ENCODE results near the gene SMYD5. TPM values are rescaled to one million over a fixed set of nuclear protein-coding genes. Genes with fewer than 3 reads are reported as not detected.

SMYD5 gene
- total RNA-seq, 4 donors from 2014 or later: 5.6 to 22.1 (median 17.6) TPM

DNA sequence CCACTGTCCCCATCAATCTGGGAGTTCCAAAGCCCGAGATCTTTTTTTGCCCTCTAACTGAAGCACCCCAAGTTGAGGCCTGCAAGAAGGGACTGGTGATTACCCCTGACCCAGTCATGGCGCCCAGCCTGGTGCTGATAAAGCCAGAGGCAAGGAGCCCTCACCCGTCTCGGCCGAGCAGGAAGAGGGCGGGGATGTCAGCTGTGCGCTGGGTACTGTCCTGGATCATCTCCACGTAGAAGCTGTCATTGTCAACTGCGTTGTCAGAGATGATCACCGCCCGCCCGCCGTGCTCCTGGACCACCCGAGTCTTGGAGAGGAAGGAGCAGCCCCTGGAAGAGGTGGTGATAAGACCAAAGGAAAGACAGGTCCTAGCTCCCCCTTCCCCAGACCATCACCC is 14.6 kb downstream of the SMYD5 start:
- Histone ChIP-seq H3K4me3 (no peak overlapping the region), H3K27me3 (no peaks in the 10 kb centered on the region), H3K9me3 (no peaks in the 10 kb centered on the region), H3K36me3 (peaks cover under 1 to 67% (median 12%) of the 10 kb centered on the region in 3 donors), H3K4me1 (peaks cover 4 to 10% (median 6%) of the 10 kb centered on the region in 3 donors), H3K27ac (no peak overlapping the region)
- DNase-seq: no peak
- no peak for TF ChIP-seq POLR2A (IDR thresholded peaks at IDR 0.05)
- TF ChIP-seq, protein P1, sequence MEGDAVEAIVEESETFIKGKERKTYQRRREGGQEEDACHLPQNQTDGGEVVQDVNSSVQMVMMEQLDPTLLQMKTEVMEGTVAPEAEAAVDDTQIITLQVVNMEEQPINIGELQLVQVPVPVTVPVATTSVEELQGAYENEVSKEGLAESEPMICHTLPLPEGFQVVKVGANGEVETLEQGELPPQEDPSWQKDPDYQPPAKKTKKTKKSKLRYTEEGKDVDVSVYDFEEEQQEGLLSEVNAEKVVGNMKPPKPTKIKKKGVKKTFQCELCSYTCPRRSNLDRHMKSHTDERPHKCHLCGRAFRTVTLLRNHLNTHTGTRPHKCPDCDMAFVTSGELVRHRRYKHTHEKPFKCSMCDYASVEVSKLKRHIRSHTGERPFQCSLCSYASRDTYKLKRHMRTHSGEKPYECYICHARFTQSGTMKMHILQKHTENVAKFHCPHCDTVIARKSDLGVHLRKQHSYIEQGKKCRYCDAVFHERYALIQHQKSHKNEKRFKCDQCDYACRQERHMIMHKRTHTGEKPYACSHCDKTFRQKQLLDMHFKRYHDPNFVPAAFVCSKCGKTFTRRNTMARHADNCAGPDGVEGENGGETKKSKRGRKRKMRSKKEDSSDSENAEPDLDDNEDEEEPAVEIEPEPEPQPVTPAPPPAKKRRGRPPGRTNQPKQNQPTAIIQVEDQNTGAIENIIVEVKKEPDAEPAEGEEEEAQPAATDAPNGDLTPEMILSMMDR (IDR thresholded peaks at IDR 0.05): no peak
- intact Hi-C loops (cut with DNase I): no loop called here
- WGBS, 2 donors: 80 to 88% methylated on average over 3 to 14 of the region's 14 CpGs

DNA sequence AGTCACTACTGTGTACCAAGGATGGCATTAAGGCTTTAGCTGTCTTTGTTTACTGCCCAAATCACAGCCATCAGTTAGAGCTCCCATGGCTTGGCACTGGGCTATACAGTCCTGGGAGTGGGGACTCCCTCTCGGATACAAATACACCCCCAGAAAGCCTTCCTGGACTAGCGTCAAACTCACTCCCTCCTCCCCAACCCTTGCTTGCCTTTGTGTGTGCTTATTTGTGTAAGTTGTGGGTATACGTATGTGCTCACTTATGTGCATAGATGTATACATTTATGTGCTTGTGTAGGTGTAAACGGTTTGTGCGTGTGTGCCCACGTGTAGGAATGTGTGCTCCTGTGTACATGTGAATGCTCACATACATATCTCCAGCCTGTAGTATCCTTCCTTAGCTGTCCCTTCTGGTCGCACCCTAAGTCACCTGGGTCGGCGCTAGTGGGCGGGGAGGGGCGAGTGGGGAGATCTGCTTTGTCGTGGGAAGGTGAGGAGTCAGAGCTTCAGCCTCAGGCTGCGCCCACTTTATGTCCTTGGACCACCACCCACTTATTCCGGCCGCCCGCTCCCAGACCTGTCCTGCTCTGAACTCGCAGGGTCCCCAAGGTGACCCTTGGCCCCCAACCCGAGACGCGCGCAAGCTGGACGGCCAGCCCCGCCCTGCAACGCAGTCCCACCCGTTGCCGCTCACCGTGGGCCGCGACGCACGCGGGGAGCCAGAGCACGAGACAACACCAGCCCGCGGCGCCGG is 18.5 kb downstream of the SMYD5 start:
- intact Hi-C loops (cut with DNase I): no loop called here
- TF ChIP-seq POLR2A (IDR thresholded peaks at IDR 0.05): no peak
- TF ChIP-seq, protein P1 (IDR thresholded peaks at IDR 0.05): peak in 1 of 6 experiments; percentile 5
- Histone ChIP-seq H3K27me3 (no peaks in the 10 kb centered on the region), H3K27ac (peak overlapping the region; percentile 75 to 95 (median 93)), H3K4me1 (peaks cover 12 to 41% (median 19%) of the 10 kb centered on the region in 3 donors), H3K4me3 (peak overlapping the region; percentile 76 to 91 (median 84)), H3K36me3 (peaks cover 0 to 32% (median under 1%) of the 10 kb centered on the region in 3 donors), H3K9me3 (no peaks in the 10 kb centered on the region)
- no peak for DNase-seq
- WGBS, 2 donors: 2 to 10% methylated on average over 5 to 22 of the region's 37 CpGs

DNA sequence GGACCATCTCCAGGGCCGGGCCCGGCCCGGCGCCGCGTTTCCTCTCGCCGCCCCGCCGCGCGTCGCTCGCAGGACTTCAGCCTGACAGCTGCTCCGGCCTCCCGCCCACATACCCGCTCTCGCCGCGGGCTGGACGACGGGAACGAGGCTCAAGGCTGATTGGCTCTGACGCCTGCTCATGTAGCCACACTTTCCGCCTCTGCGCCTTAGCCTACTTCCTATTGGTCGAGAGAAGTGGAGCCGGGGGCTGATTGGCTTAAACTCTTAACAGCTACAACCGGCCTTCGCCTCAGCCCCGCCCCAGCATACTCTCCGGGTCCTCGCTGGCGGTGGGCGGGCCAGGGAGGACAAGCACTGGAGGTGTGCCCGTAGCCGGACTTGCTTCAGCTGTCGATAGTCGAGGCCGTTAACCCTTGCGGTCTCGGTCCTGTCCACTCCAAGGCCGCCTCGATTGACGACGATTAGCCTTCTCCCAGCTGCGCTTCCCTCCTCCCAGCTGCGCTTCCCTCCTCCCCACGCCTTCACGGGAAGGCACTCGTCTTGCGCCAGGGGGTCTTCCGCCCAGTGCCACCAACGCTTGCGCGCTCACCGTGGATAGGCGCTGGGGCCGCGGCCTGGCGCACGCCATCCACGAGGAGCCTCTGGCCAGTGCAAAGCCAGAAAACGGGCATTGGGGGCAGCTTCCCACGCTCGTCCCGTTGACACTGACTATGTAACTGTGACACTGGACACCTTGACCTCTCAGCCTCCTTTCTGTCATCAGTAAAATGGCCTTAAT is 19.3 kb downstream of the SMYD5 start, which contains the start of gene PRADC1:
TSS of gene PRADC1 (minus strand) at position 86 of the 778 bp plus-strand sequence. CDS start at position 7, 79 bp downstream.
- Histone ChIP-seq H3K9me3 (no peaks in the 10 kb centered on the region), H3K36me3 (peaks cover 0 to 29% (median 0%) of the 10 kb centered on the region in 3 donors), H3K4me3 (peak within 1 kb of the TSS; percentile 76 to 91 (median 84)), H3K27ac (peak within 1 kb of the TSS; percentile 89 to 95 (median 93)), H3K27me3 (no peaks in the 10 kb centered on the region), H3K4me1 (peaks cover 12 to 49% (median 19%) of the 10 kb centered on the region in 3 donors)
- DNase-seq: peak; percentile 96
- TF ChIP-seq POLR2A (IDR thresholded peaks at IDR 0.05): peak in 2 of 4 donors; percentile 28 to 58
- TF ChIP-seq, protein P1 (IDR thresholded peaks at IDR 0.05): no peak
- WGBS, 2 donors: 0% methylated on average over 14 of the region's 67 CpGs
- intact Hi-C loops (cut with DNase I): no loop called here

DNA sequence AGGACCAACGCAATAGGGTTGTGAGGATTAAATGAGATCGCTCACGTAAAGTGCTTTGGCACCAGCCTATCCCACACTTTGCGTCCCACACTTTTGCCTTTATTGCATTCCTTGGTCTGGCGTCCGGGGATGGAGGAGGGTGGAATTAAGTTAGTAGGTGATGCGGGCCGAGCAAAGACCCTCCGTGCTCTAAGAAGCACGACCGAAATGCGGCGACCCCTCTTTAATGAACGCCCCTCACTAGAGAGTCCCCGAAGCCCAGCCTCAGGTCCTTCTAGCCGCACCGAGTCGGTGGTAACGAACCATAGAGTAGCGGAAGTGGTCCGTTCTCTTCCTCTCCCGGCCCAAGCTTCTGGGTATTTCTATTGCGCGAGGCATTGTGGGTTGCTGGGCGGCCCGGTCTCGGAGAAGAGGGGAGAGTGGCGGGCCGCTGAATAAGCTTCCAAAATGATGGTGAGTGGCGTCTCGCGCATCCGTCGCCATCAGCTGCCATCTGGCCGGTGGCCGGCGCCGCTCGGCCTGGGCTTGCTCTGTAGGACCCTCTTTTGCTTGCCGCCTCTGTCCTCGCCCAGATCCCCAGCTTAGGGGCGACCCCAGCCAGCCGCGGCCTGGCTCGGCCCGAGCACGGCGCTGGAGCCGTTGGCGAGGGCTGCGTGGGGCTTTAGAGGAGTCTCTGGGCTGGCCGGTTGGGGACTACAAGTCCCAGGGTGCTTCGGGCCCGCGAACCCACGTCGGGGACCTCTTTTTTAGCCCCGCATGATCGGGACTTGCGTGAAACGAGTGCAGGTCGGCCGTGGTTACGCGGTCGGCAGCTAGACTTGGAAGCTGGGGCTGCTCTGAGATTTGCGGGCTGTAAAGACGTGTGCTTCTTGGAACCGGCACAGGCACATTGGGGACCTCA is 20.1 kb downstream of the SMYD5 start, which contains the start of gene CCT7:
TSS of gene CCT7 (plus strand) at position 377 of the 901 bp plus-strand sequence. CDS start at position 448, 71 bp downstream.
- 0 to 3% methylated on average over 14 to 19 of the region's 69 CpGs for WGBS, 2 donors
- Histone ChIP-seq H3K4me1 (peaks cover 12 to 57% (median 19%) of the 10 kb centered on the region in 3 donors), H3K4me3 (peak within 1 kb of the TSS; percentile 76 to 91 (median 84)), H3K27ac (peak within 1 kb of the TSS; percentile 89 to 95 (median 93)), H3K36me3 (peaks cover 0 to 29% (median 0%) of the 10 kb centered on the region in 3 donors), H3K9me3 (no peaks in the 10 kb centered on the region), H3K27me3 (no peaks in the 10 kb centered on the region)
- intact Hi-C loops (cut with DNase I): no loop called here
- TF ChIP-seq, protein P1 (IDR thresholded peaks at IDR 0.05): no peak
- peak in 2 of 4 donors; percentile 67 to 77 for TF ChIP-seq POLR2A (IDR thresholded peaks at IDR 0.05)
- peak; percentile 50 for DNase-seq
